Ovary (tissue), 3 donors: ENCODE data around the gene CARMIL3.

Experiments used
- POLR2A ChIP-seq: fragments of 450-650 bp; IDR thresholded peaks from one replicate; pipeline ENCODE4 v1.6.1; 2017; ENCODE audit warnings: antibody characterized with exemption, mild to moderate bottlenecking, moderate library complexity
- TF ChIP-seq, protein P1 (sequence below), 3 donors: fragments of 450-650 bp in 2 of 3; fragments of 200-600 bp in 1 of 3; IDR thresholded peaks; one replicate each; pipeline versions ENCODE4 v1.5.1 to v1.8.0; 2016 to 2022; ENCODE audit warnings: antibody characterized with exemption in 3 of 3, mild to moderate bottlenecking in 1 of 3
- donor health status: DM: no; HTN: no; CAD: no.

DNA sequence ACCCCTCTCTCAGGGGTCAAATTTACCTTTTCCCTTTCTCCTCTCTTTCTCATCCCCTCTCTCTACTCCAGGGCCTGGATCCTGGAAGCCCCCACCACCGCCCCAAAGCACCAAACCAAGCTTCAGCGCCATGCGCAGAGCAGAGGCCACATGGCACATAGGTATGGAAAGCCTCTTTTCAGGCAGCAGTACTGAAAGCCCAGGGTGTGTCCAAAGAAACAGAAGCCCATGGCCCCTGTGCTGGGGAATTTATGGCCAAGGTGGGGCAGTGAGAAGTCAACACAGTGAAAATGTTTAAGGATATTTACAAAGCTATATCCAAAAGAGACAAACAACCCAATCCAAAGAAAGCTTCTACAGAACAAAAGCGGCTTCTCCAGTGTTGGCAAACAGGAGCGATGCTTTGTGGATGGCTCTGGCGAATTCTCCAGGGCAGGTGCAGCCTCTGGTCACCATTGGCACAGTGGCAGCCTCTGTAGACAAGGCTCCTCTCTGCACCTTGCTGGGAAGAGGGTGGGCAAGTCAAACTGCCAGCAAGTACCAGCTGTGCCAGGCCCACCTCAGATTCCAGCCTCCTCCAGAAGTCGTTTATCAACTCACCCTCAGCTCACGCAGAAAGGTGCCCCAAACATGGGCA, 14.8 kb downstream of the CARMIL3 start:
- TF ChIP-seq POLR2A: no peak
- TF ChIP-seq, protein P1, sequence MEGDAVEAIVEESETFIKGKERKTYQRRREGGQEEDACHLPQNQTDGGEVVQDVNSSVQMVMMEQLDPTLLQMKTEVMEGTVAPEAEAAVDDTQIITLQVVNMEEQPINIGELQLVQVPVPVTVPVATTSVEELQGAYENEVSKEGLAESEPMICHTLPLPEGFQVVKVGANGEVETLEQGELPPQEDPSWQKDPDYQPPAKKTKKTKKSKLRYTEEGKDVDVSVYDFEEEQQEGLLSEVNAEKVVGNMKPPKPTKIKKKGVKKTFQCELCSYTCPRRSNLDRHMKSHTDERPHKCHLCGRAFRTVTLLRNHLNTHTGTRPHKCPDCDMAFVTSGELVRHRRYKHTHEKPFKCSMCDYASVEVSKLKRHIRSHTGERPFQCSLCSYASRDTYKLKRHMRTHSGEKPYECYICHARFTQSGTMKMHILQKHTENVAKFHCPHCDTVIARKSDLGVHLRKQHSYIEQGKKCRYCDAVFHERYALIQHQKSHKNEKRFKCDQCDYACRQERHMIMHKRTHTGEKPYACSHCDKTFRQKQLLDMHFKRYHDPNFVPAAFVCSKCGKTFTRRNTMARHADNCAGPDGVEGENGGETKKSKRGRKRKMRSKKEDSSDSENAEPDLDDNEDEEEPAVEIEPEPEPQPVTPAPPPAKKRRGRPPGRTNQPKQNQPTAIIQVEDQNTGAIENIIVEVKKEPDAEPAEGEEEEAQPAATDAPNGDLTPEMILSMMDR (IDR thresholded peaks at IDR 0.05): no peak
